Psoas muscle (tissue), 8 donors: Measurements from ENCODE around the gene EXOC3L2. TPM values are rescaled to one million over a fixed set of nuclear protein-coding genes. Genes with fewer than 3 reads are reported as not detected.

Source experiments
- ATAC-seq, 4 donors: fragments of 200-7000 bp; cut with Tn5 transposase; one replicate each; pipeline ENCODE4 v1.9.1; 2020; ENCODE audit warnings: moderate library complexity in 3 of 4, mild to moderate bottlenecking in 2 of 4
- DNase-seq, 2 donors: peaks; one replicate each; pipeline ENCODE4 v3.0.0-alpha.2; 2020
- H3K27ac ChIP-seq: fragments of 200-600 bp; one replicate; pipeline ENCODE4 v1.8.0; 2022
- H3K27me3 ChIP-seq, 3 donors: fragments of 200-600 bp in 1 of 3; one replicate each; pipeline versions ENCODE4 v1.6.1 to v1.8.0; 2013 to 2022; ENCODE audit warnings: low read length in 2 of 3, mild to moderate bottlenecking in 2 of 3, moderate library complexity in 1 of 3; ENCODE audit not compliant: insufficient read depth in 3 of 3
- H3K36me3 ChIP-seq, 2 donors: fragments of 200-600 bp in 1 of 2; one replicate each; pipeline versions ENCODE4 v1.6.1 to v1.8.0; 2013 to 2022; ENCODE audit warnings: low read depth in 1 of 2, mild to moderate bottlenecking in 1 of 2, moderate library complexity in 1 of 2; ENCODE audit not compliant: insufficient read depth in 1 of 2
- H3K4me1 ChIP-seq: fragments of 200-600 bp; one replicate; pipeline ENCODE4 v1.8.0; 2022
- H3K4me3 ChIP-seq: fragments of 200-600 bp; one replicate; pipeline ENCODE4 v1.8.0; 2022; ENCODE audit warnings: mild to moderate bottlenecking
- H3K9me3 ChIP-seq: fragments of 200-600 bp; one replicate; pipeline ENCODE4 v1.8.0; 2022
- CTCF ChIP-seq: fragments of 200-600 bp; IDR thresholded peaks from one replicate; pipeline ENCODE4 v1.8.0; 2022; ENCODE audit warnings: antibody characterized with exemption
- WGBS, 3 donors: extraction: QIAGEN DNeasy Blood & Tissue Kit; methylation state at CpG; one replicate each; pipeline versions ENCODE4 v1.1.6 to v1.1.7; 2013; 5-methylcytosine and 5-hydroxymethylcytosine counted together
- intact Hi-C, 2 donors: fragments of 100-400 bp; cut with DNase I; formaldehyde crosslinking; loops; one replicate each; pipeline versions ENCODE4 v1.11.0 to v1.14.2; 2022
- polyA plus RNA-seq, 3 donors: library from polyadenylated mRNA; stranded (reverse); fragments of 200-250 nt; gene quantifications; one replicate each; pipeline ENCODE4 v1.2.3, GENCODE V29; 2013
- total RNA-seq, 4 donors: library from RNA; stranded (reverse); fragmentation: NEBNext Ultra II Directional in 2 of 4; extraction: Animal tissue kit (Norgen Biotek cat#: 25700) in 2 of 4; gene quantifications; one replicate each; pipeline versions ENCODE4 v1.2.1 to v1.2.4, GENCODE V29; 2021 to 2023
- donor health status: healthy with polysubstance abuse.
- donor health status: DM: no; HTN: no; CAD: no; lungs with moderate emphysema.
- donor health status: Bipolar disorder and iron deficiency.
- donor health status: healthy.
- donor health status: DM: yes; HTN: yes; CAD: no.
- donor health status: DM: no; HTN: no; CAD: no.
- donor health status: DM: no; HTN: no; CAD: no.
- donor health status: DM: yes; HTN: yes; CAD: no.

Gene EXOC3L2
- total and polyA plus RNA-seq, 7 donors = 0.17 to 1.3 (median 0.62) TPM

DNA sequence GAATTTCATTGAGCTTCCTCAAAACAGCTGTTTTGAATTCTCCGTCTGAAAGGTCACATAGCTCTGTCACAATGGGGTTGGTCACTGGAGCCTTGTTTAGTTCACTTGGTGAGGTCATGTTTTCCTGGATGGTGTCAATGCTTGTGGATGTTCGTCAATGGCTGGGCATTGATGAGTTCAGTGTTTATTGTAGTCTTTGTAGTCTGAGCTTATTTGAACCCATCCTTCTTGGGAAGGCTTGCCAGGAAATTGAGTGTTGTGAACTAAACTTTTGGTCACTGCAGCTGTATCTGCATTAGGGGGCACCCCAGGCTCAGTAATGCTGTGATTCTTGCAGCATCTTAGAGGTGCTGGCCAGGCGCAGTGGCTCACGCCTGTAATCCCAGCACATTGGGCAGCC, 44.6 kb downstream of the EXOC3L2 start:
- Histone ChIP-seq H3K4me3 (no peak overlapping the region), H3K4me1 (no peaks in the 10 kb centered on the region), H3K27me3 (peaks cover 0 to 1% (median 0%) of the 10 kb centered on the region in 3 donors), H3K36me3 (no peaks in the 10 kb centered on the region), H3K9me3 (no peaks in the 10 kb centered on the region), H3K27ac (no peak overlapping the region)
- 35 to 41% (median 36%) methylated on average over 4 of the region's 4 CpGs for WGBS, 3 donors
- ATAC-seq (peak in 1 of 4 donors; percentile 60), DNase-seq (no peak)
- intact Hi-C loops = loop anchor here (2.0 to 10.0 kb wide), 3 partner anchors 47 to 138 kb away; partner anchors contain the start of gene EXOC3L2 (in 1 of the 2)
- peak; percentile 38 for TF ChIP-seq CTCF

DNA sequence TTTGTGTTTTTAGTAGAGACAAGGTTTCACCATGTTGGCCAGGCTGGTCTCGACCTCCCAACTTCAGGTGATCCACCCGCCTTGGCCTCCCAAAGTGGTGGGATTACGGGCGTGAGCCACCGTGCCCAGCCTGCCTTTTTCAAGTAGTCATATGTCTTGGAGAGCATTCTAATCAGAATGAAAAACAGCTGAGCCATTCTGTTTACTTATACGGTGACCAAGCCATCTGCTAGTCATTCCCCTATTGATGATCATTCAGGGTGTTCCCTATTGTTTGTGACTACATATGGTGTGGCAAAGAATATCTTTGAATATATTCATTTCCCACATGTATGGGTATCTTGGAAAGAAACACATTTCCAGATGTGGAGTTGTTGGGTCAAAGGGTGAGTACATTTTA, 49.4 kb downstream of the EXOC3L2 start:
- H3K27ac ChIP-seq = no peak overlapping the region
- WGBS, 3 donors = 72 to 79% (median 79%) methylated on average over 6 of the region's 6 CpGs
- intact Hi-C loops = no loop called here
- H3K27me3 ChIP-seq = peaks cover 0 to 1% (median 0%) of the 10 kb centered on the region in 3 donors
- DNase-seq (no peak), ATAC-seq (no peak)
- no peaks in the 10 kb centered on the region for H3K9me3 ChIP-seq
- H3K4me1 ChIP-seq = no peaks in the 10 kb centered on the region
- H3K36me3 ChIP-seq = no peaks in the 10 kb centered on the region
- no peak for TF ChIP-seq CTCF
- no peak overlapping the region for H3K4me3 ChIP-seq

GRCh38 chr19:45191375-45191774, 53.8 kb downstream of the EXOC3L2 start:
- Histone ChIP-seq H3K4me1 (no peaks in the 10 kb centered on the region), H3K9me3 (no peaks in the 10 kb centered on the region), H3K27ac (no peak overlapping the region), H3K27me3 (peaks cover 0 to 1% (median 0%) of the 10 kb centered on the region in 3 donors), H3K4me3 (no peak overlapping the region), H3K36me3 (no peaks in the 10 kb centered on the region)
- no peak for TF ChIP-seq CTCF
- intact Hi-C loops = no loop called here
- no peak for DNase-seq
- ATAC-seq = no peak
- 89 to 93% (median 92%) methylated on average over 4 of the region's 4 CpGs for WGBS, 3 donors

DNA sequence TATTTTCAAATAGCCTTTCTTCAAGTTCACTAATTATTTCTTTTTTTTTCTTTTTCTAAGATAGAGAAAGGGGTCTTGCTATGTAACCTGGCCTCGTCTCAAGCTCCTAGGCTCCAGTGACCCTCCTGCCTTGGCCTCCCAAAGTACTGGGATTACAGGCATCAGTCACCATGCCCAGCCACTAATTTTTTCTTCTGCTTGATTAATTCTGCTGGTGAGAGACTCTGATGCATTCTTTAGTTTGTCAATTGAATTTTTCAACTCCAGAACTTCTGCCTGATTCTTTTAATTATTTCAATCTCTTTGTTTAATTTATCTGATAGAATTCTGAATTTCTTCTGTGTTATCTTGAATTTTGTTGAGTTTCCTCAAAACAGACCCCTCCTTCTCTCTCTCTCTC, 55.2 kb downstream of the EXOC3L2 start:
- intact Hi-C loops = loop anchor here in 1 of 2 donors (10.0 kb wide), 1 partner anchor 145 kb away; no protein-coding TSS in a partner anchor
- DNase-seq = no peak

More for the DNA sequence above, 55.2 kb downstream of the EXOC3L2 start:
- Histone ChIP-seq H3K4me1 (no peaks in the 10 kb centered on the region), H3K27me3 (no peaks in the 10 kb centered on the region), H3K4me3 (no peak overlapping the region), H3K9me3 (no peaks in the 10 kb centered on the region), H3K36me3 (no peaks in the 10 kb centered on the region), H3K27ac (no peak overlapping the region)
- TF ChIP-seq CTCF = no peak
- 74 to 100% (median 84%) methylated on average over 1 of the region's 1 CpG for WGBS, 3 donors
- ATAC-seq = no peak
